ENCODE measurements around the gene IL6ST.
A peak's percentile ranks its signal among the peaks of the same experiment; 100 is the strongest.

Gene IL6ST

GRCh38 chr5:55993013-55993412 is 1.8 kb downstream of the IL6ST start:
- ChIA-PET CTCF (interaction anchor here (0.7 kb wide), 1 partner anchor 57 kb away, joined by 6 read pairs; no protein-coding TSS in a partner anchor), POLR2A (interaction anchor here (0.6 kb wide), 1 partner anchor 87 kb away, joined by 9 read pairs; no protein-coding TSS in a partner anchor)
- H3K36me3 ChIP-seq (ENCODE audit: control insufficient read depth in 2 of 2, insufficient read depth in 1 of 2, low read length in 2 of 2), result no peaks in the 10 kb centered on the region
- no peaks in the 10 kb centered on the region for H3K9me3 ChIP-seq (ENCODE audit: control insufficient read depth, insufficient read depth, low read depth, low read length)
- H3K4me1 ChIP-seq (ENCODE audit: control insufficient read depth, insufficient read depth, low read length), result peaks cover 15% of the 10 kb centered on the region
- H3K27ac ChIP-seq (ENCODE audit: extremely low read depth, low read depth, low read length), result no peak overlapping the region
- peak overlapping the region; percentile 85 for H3K4me3 ChIP-seq (ENCODE audit: low read depth, low read length)
- peak; percentile 76 for TF ChIP-seq WT1 (tag by site-specific recombination; IDR thresholded peaks at IDR 0.05)
- TF ChIP-seq ZBTB8A (tag by site-specific recombination; IDR thresholded peaks at IDR 0.05), result peak; percentile 55
- no peak for TF ChIP-seq ZNF623 (tag by site-specific recombination; IDR thresholded peaks at IDR 0.05)
- no peak for TF ChIP-seq ZNF514 (tag by site-specific recombination; IDR thresholded peaks at IDR 0.05)
- no peak for TF ChIP-seq ZNF266 (tag by site-specific recombination; IDR thresholded peaks at IDR 0.05; ENCODE audit: low read depth)
- peak; percentile 43; the same call in 1 of the 2 replicates for TF ChIP-seq TSHZ1 (tag by site-specific recombination; IDR thresholded peaks at IDR 0.05; ENCODE audit: borderline replicate concordance)
- TF ChIP-seq PRDM4 (tag by site-specific recombination; IDR thresholded peaks at IDR 0.05), result no peak
- TF ChIP-seq ZFP3 (tag by site-specific recombination; IDR thresholded peaks at IDR 0.05; ENCODE audit: low read depth), result no peak
- TF ChIP-seq ZNF830 (tag by site-specific recombination; IDR thresholded peaks at IDR 0.05; ENCODE audit: low read depth), result no peak
- TF ChIP-seq ZNF747 (tag by site-specific recombination; IDR thresholded peaks at IDR 0.05), result no peak
- TF ChIP-seq OSR2 (tag by site-specific recombination; IDR thresholded peaks at IDR 0.05), result peak; percentile 65
- TF ChIP-seq ZBTB17 (tag by site-specific recombination; IDR thresholded peaks at IDR 0.05), result 0 out of 2 replicates have a peak, but pooled peaks have one; percentile 33
- TF ChIP-seq ZNF692 (tag by site-specific recombination; IDR thresholded peaks at IDR 0.05), result no peak
- TF ChIP-seq HOXC10 (CRISPR knock-in tag; IDR thresholded peaks at IDR 0.05), result no peak
- no peak for TF ChIP-seq ZNF645 (tag by site-specific recombination; IDR thresholded peaks at IDR 0.05)
- TF ChIP-seq ZNF580 (tag by site-specific recombination; IDR thresholded peaks at IDR 0.05), result peak; percentile 39; the same call in 1 of the 2 replicates
- peak; percentile 95 for TF ChIP-seq PRDM6 (tag by site-specific recombination; IDR thresholded peaks at IDR 0.05)
- TF ChIP-seq ZSCAN5A (tag by site-specific recombination; IDR thresholded peaks at IDR 0.05), result no peak
- TF ChIP-seq MZF1 (tag by site-specific recombination; IDR thresholded peaks at IDR 0.05; ENCODE audit: borderline replicate concordance), result peak; percentile 94
- no peak for TF ChIP-seq KLF16 (tag by site-specific recombination; IDR thresholded peaks at IDR 0.05)
- TF ChIP-seq GLI2 (tag by site-specific recombination; IDR thresholded peaks at IDR 0.05; ENCODE audit: borderline replicate concordance, low read depth), result no peak
- TF ChIP-seq SP7 (tag by site-specific recombination; IDR thresholded peaks at IDR 0.05), result peak; percentile 79
- TF ChIP-seq ZNF292 (tag by site-specific recombination; IDR thresholded peaks at IDR 0.05; ENCODE audit: borderline replicate concordance, low read depth), result no peak

Data from HEK293 (cell line).